ENCODE data around the gene PLA2G4D. TPM values are rescaled to one million over a fixed set of nuclear protein-coding genes. Genes with fewer than 3 reads are reported as not detected.
A peak's percentile ranks its signal among the peaks of the same experiment; 100 is the strongest.

The PLA2G4D gene
- total RNA-seq, 5 donors from 2014 or later (not counting 1 experiment from before 2014, with no cell fraction given), result not detected

DNA sequence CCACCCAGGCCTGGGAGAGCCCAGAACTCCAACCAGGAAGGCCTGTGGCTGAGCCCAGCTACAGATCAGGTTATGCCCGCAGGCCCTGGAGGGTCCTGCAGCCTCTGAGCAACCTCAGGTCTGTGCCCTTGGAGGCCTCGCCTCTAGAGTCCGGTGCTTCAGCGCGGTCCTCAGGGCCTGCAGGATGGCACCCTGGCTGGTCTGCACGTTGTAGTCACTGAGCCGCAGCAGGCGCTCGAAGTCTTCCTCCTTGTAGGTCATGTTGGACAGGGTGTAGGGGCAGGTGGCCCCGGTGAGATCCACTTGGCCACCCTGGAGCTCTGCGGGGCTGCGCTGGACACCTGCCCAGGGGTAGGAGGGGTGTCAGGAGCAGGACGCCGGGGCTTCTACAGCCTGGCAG is 25.8 kb downstream of the PLA2G4D start:
- ATAC-seq (replicated peaks in 1 of 4), result no peak
- H3K4me1 ChIP-seq (ENCODE audit: control insufficient read depth in 1 of 2, extremely low read depth in 1 of 2, insufficient read depth in 2 of 2, low read length in 2 of 2), result no peaks in the 10 kb centered on the region
- ChIA-PET POLR2A (no interaction called here), CTCF (no interaction called here)
- Mint-ChIP-seq H3K27me3 (peaks cover 24 to 30% of the 10 kb centered on the region in 2 donors), H3K36me3 (peaks cover 5% of the 10 kb centered on the region), H3K9me3 (peaks cover 4 to 12% (median 5%) of the 10 kb centered on the region in 3 donors), H3K27ac (no peak overlapping the region), H3K4me1 (peaks cover 0 to 3% (median 0%) of the 10 kb centered on the region in 3 donors), H3K4me3 (no peak overlapping the region)
- DNase-seq, result peak in 1 of 35 experiments; percentile 18
- 83% methylated on average over 10 of the region's 14 CpGs for WGBS (ENCODE audit: insufficient coverage)
- H3K4me3 ChIP-seq (ENCODE audit: control insufficient read depth in 1 of 2, extremely low read depth in 1 of 2, low read length in 1 of 2), result no peak overlapping the region
- no peaks in the 10 kb centered on the region for H3K36me3 ChIP-seq (ENCODE audit: control insufficient read depth in 2 of 2, extremely low read depth in 1 of 2, insufficient read depth in 1 of 2, low read length in 1 of 2)
- no peaks in the 10 kb centered on the region for H3K9me3 ChIP-seq
- peaks cover 0 to 51% of the 10 kb centered on the region in 2 experiments for H3K27me3 ChIP-seq (replicated peaks in 1 of 2; ENCODE audit: control insufficient read depth in 2 of 2, extremely low read depth in 1 of 2, insufficient read depth in 2 of 2, low read length in 1 of 2)
- no peak overlapping the region for H3K27ac ChIP-seq (ENCODE audit: low read length)

DNA sequence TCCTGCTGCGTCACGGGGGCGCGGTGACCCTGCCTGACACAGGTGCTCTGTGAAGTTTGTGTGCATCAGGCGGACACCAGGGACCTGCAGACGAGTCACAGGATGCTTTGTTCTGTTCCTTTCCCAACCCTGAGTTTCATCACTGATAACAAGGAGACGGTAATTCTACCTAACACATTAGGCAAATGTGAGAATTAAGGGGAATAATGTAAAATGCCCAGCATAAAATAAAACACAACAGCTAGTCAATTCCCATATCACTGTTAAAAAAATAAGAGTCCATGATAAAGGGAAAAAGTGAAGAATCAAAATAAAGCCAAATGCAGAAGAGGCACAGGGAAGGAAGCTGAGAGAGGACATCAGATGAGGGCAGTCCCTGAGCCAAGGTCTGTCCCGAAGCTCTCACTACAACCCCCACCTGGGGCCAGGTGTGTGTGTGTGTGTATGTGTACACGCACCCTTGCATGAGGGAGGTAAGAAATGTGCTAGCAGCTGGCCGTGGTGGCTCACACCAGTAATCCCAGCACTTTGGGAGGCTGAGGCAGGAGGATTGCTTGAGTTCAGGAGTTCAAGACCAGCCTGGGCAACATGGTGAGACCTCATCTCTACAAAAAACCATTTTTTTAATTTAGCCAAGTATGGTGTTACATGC is 27.5 kb downstream of the PLA2G4D start:
- peaks cover 24 to 32% of the 10 kb centered on the region in 2 donors for H3K27me3 Mint-ChIP-seq
- Histone ChIP-seq H3K27ac (ENCODE audit: low read length) (no peak overlapping the region), H3K9me3 (no peaks in the 10 kb centered on the region), H3K27me3 (replicated peaks in 1 of 2; ENCODE audit: control insufficient read depth in 2 of 2, extremely low read depth in 1 of 2, insufficient read depth in 2 of 2, low read length in 1 of 2) (peaks cover 0 to 57% of the 10 kb centered on the region in 2 experiments), H3K4me1 (ENCODE audit: control insufficient read depth in 1 of 2, extremely low read depth in 1 of 2, insufficient read depth in 2 of 2, low read length in 2 of 2) (no peaks in the 10 kb centered on the region), H3K36me3 (ENCODE audit: control insufficient read depth in 2 of 2, extremely low read depth in 1 of 2, insufficient read depth in 1 of 2, low read length in 1 of 2) (no peaks in the 10 kb centered on the region), H3K4me3 (ENCODE audit: control insufficient read depth in 1 of 2, extremely low read depth in 1 of 2, low read length in 1 of 2) (no peak overlapping the region)
- H3K4me1 Mint-ChIP-seq, result peaks cover 0 to 3% (median 0%) of the 10 kb centered on the region in 3 donors
- peaks cover 5% of the 10 kb centered on the region for H3K36me3 Mint-ChIP-seq
- DNase-seq (no peak), ATAC-seq (replicated peaks in 1 of 4) (no peak)
- POLR2A ChIA-PET, result no interaction called here
- H3K27ac Mint-ChIP-seq, result no peak overlapping the region
- no peak overlapping the region for H3K4me3 Mint-ChIP-seq
- peaks cover 4 to 12% (median 5%) of the 10 kb centered on the region in 3 donors for H3K9me3 Mint-ChIP-seq
- no CpG with 5 or more reads among the region's 10 CpGs for WGBS (ENCODE audit: insufficient coverage)
- CTCF ChIA-PET, result no interaction called here

DNA sequence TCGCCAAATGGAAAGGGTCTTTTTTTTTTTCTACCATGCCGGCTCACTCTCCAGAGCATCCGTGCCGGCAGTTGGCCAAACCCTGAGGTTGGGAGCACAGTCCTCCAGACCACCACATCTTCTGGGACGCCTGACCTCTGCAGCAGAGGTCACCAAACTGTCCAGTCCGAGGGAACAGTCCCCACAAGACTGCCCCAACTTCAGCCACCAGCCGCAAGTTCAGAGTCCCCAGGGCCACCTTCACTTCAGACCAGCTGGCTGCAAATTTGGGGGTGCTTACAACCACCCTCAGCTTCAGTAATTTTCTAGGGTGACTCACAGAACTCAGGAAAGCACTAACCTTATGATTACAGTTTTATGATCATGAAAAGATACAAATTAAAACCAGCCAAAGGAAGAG is 28.9 kb downstream of the PLA2G4D start:
- no peak for DNase-seq
- no peak overlapping the region for H3K4me3 ChIP-seq (ENCODE audit: control insufficient read depth in 1 of 2, extremely low read depth in 1 of 2, low read length in 1 of 2)
- peaks cover 0 to 46% of the 10 kb centered on the region in 2 experiments for H3K27me3 ChIP-seq (replicated peaks in 1 of 2; ENCODE audit: control insufficient read depth in 2 of 2, extremely low read depth in 1 of 2, insufficient read depth in 2 of 2, low read length in 1 of 2)
- ATAC-seq (replicated peaks in 1 of 4), result no peak
- Mint-ChIP-seq H3K4me3 (no peak overlapping the region), H3K27ac (no peak overlapping the region), H3K36me3 (peaks cover 5% of the 10 kb centered on the region), H3K4me1 (peaks cover 0 to 3% (median 0%) of the 10 kb centered on the region in 3 donors), H3K9me3 (peaks cover 4 to 12% (median 5%) of the 10 kb centered on the region in 3 donors), H3K27me3 (peaks cover 24 to 32% of the 10 kb centered on the region in 2 donors)
- no peak overlapping the region for H3K27ac ChIP-seq (ENCODE audit: low read length)
- no peaks in the 10 kb centered on the region for H3K36me3 ChIP-seq (ENCODE audit: control insufficient read depth in 2 of 2, extremely low read depth in 1 of 2, insufficient read depth in 1 of 2, low read length in 1 of 2)
- CTCF ChIA-PET, result no interaction called here
- no peaks in the 10 kb centered on the region for H3K9me3 ChIP-seq
- POLR2A ChIA-PET, result no interaction called here
- WGBS (ENCODE audit: insufficient coverage), result 54% methylated on average over 5 of the region's 7 CpGs
- H3K4me1 ChIP-seq (ENCODE audit: control insufficient read depth in 1 of 2, extremely low read depth in 1 of 2, insufficient read depth in 2 of 2, low read length in 2 of 2), result no peaks in the 10 kb centered on the region

DNA sequence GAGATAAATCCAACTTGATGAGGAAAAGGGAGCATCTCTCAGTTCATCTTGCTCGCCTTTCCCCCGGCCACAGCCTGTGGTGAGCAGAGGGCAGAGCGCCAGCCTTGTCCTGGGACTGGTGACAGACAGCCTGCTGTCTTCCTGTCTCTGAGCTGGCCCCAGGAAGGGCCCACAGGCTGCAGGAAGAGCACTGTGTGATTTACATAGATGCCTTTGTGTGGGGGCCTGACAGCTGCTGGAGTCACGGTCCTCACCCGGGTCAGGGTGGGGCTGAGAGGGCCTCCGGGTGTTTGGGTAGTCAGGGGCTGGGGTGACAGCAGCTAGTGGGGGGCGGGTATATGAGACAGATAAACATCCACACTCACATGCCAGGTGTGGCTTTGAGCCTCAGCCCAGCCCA is 29.3 kb downstream of the PLA2G4D start:
- peaks cover 0 to 7% (median 3%) of the 10 kb centered on the region in 3 donors for H3K4me1 Mint-ChIP-seq
- Histone ChIP-seq H3K4me1 (ENCODE audit: control insufficient read depth in 1 of 2, extremely low read depth in 1 of 2, insufficient read depth in 2 of 2, low read length in 2 of 2) (peaks cover 0 to 2% of the 10 kb centered on the region in 2 experiments), H3K4me3 (ENCODE audit: control insufficient read depth in 1 of 2, extremely low read depth in 1 of 2, low read length in 1 of 2) (no peak overlapping the region), H3K9me3 (no peaks in the 10 kb centered on the region), H3K36me3 (ENCODE audit: control insufficient read depth in 2 of 2, extremely low read depth in 1 of 2, insufficient read depth in 1 of 2, low read length in 1 of 2) (no peaks in the 10 kb centered on the region), H3K27ac (ENCODE audit: low read length) (no peak overlapping the region), H3K27me3 (replicated peaks in 1 of 2; ENCODE audit: control insufficient read depth in 2 of 2, extremely low read depth in 1 of 2, insufficient read depth in 2 of 2, low read length in 1 of 2) (peaks cover 0 to 46% of the 10 kb centered on the region in 2 experiments)
- ChIA-PET POLR2A (interaction anchor here in 1 of 2 donors (0.6 kb wide), 1 partner anchor 669 kb away, joined by 13 read pairs; no protein-coding TSS in a partner anchor), CTCF (no interaction called here)
- H3K9me3 Mint-ChIP-seq, result peaks cover 4 to 12% (median 5%) of the 10 kb centered on the region in 3 donors
- peaks cover 24 to 32% of the 10 kb centered on the region in 2 donors for H3K27me3 Mint-ChIP-seq
- H3K27ac Mint-ChIP-seq, result no peak overlapping the region
- DNase-seq (no peak), ATAC-seq (replicated peaks in 1 of 4) (no peak)
- H3K36me3 Mint-ChIP-seq, result peaks cover 5% of the 10 kb centered on the region
- H3K4me3 Mint-ChIP-seq, result no peak overlapping the region
- WGBS (ENCODE audit: insufficient coverage), result 80% methylated on average over 2 of the region's 7 CpGs

DNA sequence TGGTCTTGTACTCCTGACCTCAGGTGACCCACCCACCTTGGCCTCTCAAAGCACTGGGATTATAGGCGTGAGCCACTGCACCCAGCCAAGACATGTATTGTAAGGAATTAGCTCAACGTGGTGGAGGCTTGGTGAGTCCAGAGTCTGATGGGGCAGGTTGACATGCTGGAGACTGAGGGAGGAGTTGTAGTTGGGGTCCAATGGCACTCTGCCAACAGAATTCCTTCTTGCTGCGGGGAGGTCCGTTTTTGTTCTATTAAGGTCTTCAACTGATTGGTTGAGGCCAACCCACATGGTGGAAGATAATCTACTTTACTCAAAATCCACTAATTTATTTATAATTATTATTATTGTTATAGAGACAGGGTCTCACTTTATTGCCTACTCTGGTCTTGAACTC is 30.1 kb downstream of the PLA2G4D start:
- Mint-ChIP-seq H3K27me3 (peaks cover 22 to 32% of the 10 kb centered on the region in 2 donors), H3K36me3 (peaks cover 5% of the 10 kb centered on the region), H3K27ac (no peak overlapping the region), H3K9me3 (peaks cover 4 to 12% (median 5%) of the 10 kb centered on the region in 3 donors), H3K4me1 (peaks cover 2 to 8% (median 5%) of the 10 kb centered on the region in 3 donors), H3K4me3 (no peak overlapping the region)
- Histone ChIP-seq H3K36me3 (ENCODE audit: control insufficient read depth in 2 of 2, extremely low read depth in 1 of 2, insufficient read depth in 1 of 2, low read length in 1 of 2) (no peaks in the 10 kb centered on the region), H3K9me3 (no peaks in the 10 kb centered on the region), H3K4me1 (ENCODE audit: control insufficient read depth in 1 of 2, extremely low read depth in 1 of 2, insufficient read depth in 2 of 2, low read length in 2 of 2) (peaks cover 0 to 5% of the 10 kb centered on the region in 2 experiments), H3K27me3 (replicated peaks in 1 of 2; ENCODE audit: control insufficient read depth in 2 of 2, extremely low read depth in 1 of 2, insufficient read depth in 2 of 2, low read length in 1 of 2) (peaks cover 0 to 44% of the 10 kb centered on the region in 2 experiments), H3K4me3 (ENCODE audit: control insufficient read depth in 1 of 2, extremely low read depth in 1 of 2, low read length in 1 of 2) (no peak overlapping the region), H3K27ac (ENCODE audit: low read length) (no peak overlapping the region)
- no peak for DNase-seq
- ATAC-seq (replicated peaks in 1 of 4), result no peak
- CTCF ChIA-PET, result no interaction called here
- POLR2A ChIA-PET, result no interaction called here
- no CpG with 5 or more reads among the region's 4 CpGs for WGBS (ENCODE audit: insufficient coverage)

DNA sequence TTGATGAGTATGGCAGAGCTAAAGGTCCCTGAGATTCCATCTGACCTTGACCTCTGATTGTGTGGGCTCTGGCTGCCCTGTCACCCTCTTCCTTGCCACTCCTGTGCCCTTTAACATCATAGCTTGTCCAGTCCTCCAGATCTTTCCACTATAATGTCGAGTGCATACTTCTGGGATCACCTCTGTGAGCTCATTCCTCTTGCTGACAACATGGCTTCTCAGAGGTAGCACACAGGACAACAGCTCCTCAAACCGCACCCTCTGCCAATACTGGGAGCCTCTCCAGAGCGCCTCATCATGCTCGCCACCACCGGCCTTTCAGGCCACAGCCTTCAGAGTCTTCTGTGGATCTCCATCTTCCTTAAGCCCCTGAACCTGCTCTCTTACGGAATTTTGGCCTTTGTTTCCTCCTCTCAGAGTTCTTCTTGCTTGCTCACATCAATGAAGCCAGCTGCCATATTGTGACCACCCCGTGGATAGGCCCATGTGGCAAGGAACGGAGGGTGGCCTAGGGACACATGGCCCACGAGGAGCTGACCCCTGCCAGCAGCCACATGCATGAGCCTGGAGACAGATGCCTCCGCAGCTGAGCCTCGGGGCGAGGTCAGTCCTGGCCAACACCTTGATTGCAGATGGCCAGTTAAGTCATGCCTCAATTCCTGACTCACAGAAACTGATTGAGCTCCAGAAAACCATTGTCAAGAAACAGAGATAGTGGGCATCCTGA is 31.1 kb downstream of the PLA2G4D start:
- Histone ChIP-seq H3K27ac (ENCODE audit: low read length) (no peak overlapping the region), H3K9me3 (no peaks in the 10 kb centered on the region), H3K4me3 (ENCODE audit: control insufficient read depth in 1 of 2, extremely low read depth in 1 of 2, low read length in 1 of 2) (no peak overlapping the region), H3K27me3 (replicated peaks in 1 of 2; ENCODE audit: control insufficient read depth in 2 of 2, extremely low read depth in 1 of 2, insufficient read depth in 2 of 2, low read length in 1 of 2) (peaks cover 0 to 44% of the 10 kb centered on the region in 2 experiments), H3K36me3 (ENCODE audit: control insufficient read depth in 2 of 2, extremely low read depth in 1 of 2, insufficient read depth in 1 of 2, low read length in 1 of 2) (no peaks in the 10 kb centered on the region), H3K4me1 (ENCODE audit: control insufficient read depth in 1 of 2, extremely low read depth in 1 of 2, insufficient read depth in 2 of 2, low read length in 2 of 2) (peaks cover 0 to 5% of the 10 kb centered on the region in 2 experiments)
- WGBS (ENCODE audit: insufficient coverage), result 81% methylated on average over 12 of the region's 12 CpGs
- Mint-ChIP-seq H3K4me3 (no peak overlapping the region), H3K36me3 (peaks cover 5% of the 10 kb centered on the region), H3K4me1 (peaks cover 4 to 8% (median 5%) of the 10 kb centered on the region in 3 donors), H3K27me3 (peaks cover 20 to 34% of the 10 kb centered on the region in 2 donors), H3K9me3 (peaks cover 4 to 12% (median 5%) of the 10 kb centered on the region in 3 donors), H3K27ac (peak overlapping the region in 1 of 2 donors; percentile 43)
- ChIA-PET CTCF (interaction anchor here in 1 of 2 donors (1.1 kb wide), 1 partner anchor 10 kb away, joined by 3 read pairs; no protein-coding TSS in a partner anchor), POLR2A (no interaction called here)
- DNase-seq, result no peak
- no peak for ATAC-seq (replicated peaks in 1 of 4)

Data from T-cell (primary cell).